GM15510 (cell line): ENCODE data around the gene NDUFAF7.

ENCODE experiments used
- POLR2A ChIP-seq: IDR thresholded peaks from 3 replicates; pipeline ENCODE4 v1.6.1; 2011; ENCODE audit warnings: borderline replicate concordance; ENCODE audit not compliant: insufficient read length; ENCODE audit errors: extremely low read depth

Gene NDUFAF7

DNA sequence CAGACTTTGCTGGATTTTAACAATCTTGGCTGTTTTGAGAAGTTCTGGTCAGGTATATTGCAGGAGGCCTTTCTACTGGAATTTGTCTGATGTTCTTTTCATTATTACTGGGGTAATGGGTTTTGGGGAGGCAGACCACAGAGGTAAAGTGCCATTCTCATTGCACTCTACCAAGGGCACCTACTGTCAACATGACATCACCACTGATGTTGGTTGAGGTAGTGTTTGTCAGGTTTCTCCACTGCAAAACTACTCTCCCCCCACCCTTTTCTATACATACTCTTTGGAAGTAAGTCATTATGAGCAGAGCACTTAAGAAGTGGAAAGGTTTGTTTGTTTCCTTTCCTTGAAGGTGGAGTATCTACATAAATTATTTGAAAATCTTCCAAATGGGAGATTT, 66.2 kb downstream of the NDUFAF7 start:
- no peak for TF ChIP-seq POLR2A
